Stomach (tissue), 4 donors: ENCODE measurements around the gene TOP3B.

Experiments used
- EP300 ChIP-seq: sonication (generic); formaldehyde crosslinking; IDR thresholded peaks from one replicate; pipeline ENCODE4 v1.6.1; 2017; ENCODE audit warnings: antibody characterized with exemption
- POLR2A ChIP-seq, 4 donors: fragments of 450-650 bp; IDR thresholded peaks; one replicate each; pipeline ENCODE4 v1.6.1; 2016; ENCODE audit warnings: antibody characterized with exemption in 4 of 4, control low read depth in 2 of 4, mild to moderate bottlenecking in 1 of 4, moderate library complexity in 1 of 4
- POLR2AphosphoS5 ChIP-seq, 3 donors: sonication (generic); formaldehyde crosslinking; IDR thresholded peaks; one replicate each; pipeline ENCODE4 v1.6.1; 2016; ENCODE audit warnings: antibody characterized with exemption in 3 of 3

- TF ChIP-seq EP300 (no peak), POLR2A (IDR thresholded peaks at IDR 0.05) (no peak), POLR2AphosphoS5 (IDR thresholded peaks at IDR 0.05) (no peak)
Measured at GRCh38 chr22:21951062-21951461, 31.5 kb downstream of the TOP3B start.
